Skeletal muscle cell (primary cell): Measurements from ENCODE around the gene ABLIM2.

ENCODE experiments used
- DNase-seq: peaks from one replicate; pipeline ENCODE4 v3.0.0-alpha.2; 2010; ENCODE audit warnings: low read depth
- H3K4me3 ChIP-seq: 2 replicates; pipeline ENCODE4 v1.5.1; 2011; ENCODE audit warnings: low read depth, mild to moderate bottlenecking, control low read depth, low read length, moderate library complexity

ABLIM2 gene

DNA sequence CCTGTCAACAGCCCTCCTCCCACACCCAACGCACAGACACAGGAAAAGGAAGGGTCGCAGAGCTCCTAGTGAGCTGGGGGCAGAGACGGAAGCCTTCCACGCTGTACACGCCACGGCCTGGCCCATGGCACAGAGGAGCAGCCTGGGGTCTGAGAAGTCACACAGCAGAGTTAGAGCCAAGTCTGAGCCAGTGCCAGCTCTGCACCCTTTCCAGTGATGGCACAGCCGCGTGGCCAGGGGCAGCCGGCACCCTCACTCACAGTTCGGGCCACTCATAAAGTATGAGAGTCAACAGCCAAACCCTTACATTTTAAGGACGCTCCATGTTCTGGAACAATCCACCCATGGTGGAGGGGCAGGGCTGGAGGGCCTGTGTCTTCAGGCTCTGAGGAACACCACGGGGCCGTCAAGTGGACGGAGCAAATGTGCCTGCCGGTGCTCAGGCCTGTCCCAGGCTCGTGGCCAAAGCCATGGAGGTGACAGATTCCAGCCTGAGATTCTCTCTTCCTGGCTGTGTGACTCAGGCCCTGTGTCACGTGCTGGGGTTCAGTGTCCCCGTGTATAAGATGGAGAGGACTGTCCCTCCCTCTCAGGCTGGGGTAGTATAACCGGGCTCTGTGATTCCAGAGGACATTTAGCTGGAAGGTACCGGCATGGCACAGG is 91.2 kb downstream of the ABLIM2 start:
- no peak overlapping the region for H3K4me3 ChIP-seq
- no peak for DNase-seq

DNA sequence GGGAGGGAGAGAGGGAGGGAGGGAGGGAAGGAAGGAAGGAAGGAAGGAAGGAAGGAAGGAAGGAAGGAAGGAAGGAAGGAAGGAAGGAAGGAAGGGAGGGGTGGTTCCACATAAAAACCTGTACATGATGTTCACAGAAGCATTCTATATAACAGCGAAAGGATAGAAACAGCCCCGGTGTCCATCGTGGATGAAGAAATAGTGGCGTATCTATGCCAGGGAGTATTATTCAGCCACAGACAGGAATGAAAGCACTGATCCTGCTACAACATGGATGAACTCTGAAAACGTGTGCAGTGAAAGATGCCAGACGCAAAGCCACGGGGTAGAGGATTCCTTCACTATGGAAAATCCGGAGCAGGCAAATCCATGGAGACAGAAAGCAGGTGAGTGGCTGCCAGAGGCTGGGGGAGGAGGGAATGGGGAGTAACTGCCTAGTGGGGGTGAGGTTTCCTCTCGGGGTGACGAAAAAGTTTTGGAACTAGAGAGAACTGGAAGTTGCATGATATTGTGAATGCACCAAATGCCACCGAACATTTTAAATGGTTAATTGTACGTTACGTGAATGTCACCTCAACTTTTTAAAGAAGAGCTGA is 92.2 kb downstream of the ABLIM2 start:
- no peak overlapping the region for H3K4me3 ChIP-seq
- no peak for DNase-seq

DNA sequence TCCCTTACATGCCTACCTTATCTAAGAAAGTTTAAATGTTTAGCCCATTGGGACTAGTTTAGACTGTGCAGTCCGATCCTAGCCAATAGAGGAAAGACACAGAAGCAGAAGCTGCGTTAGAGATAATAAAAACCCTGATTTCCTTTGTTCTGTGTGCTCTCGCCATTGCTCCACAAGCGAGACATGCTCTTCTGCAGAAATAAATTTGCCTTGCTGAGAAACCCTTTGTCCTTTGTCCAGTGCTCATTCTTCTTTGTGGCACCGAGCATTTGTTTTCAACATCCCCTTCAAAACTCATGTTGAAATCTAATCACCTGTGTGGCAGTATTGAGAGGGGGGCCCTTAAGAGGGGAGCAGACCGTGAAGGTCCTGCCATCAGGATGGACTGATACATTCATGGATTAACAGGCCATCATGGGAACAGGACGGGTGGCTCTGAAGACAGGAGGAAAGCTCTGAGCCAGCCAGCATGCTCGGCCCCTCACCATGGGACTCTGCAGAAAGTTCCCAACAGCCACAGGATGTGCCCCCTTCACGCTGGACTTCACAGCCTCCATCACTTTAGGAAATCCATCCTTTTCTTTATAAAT is 94.5 kb downstream of the ABLIM2 start:
- no peak for DNase-seq
- H3K4me3 ChIP-seq, result no peak overlapping the region

DNA sequence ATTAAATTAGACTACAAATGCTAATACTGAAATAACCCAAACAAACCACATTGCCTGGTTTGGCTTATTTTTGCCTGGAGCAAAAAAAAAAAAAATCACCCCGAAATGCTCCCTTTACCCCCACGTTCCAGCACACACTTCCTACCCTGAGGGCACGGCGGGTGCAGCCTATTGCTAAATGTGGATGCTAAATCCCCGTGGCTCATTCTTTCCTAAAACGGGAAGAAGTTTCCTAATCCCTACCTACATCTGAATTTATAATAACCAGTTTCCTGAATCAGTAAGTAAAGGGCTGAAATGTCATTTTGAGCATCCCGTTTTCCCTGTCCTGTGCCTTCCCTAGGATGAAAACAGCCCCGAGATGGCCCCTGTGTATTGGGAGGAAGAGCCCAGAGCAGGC is 97.0 kb downstream of the ABLIM2 start:
- H3K4me3 ChIP-seq, result no peak overlapping the region
- no peak for DNase-seq

DNA sequence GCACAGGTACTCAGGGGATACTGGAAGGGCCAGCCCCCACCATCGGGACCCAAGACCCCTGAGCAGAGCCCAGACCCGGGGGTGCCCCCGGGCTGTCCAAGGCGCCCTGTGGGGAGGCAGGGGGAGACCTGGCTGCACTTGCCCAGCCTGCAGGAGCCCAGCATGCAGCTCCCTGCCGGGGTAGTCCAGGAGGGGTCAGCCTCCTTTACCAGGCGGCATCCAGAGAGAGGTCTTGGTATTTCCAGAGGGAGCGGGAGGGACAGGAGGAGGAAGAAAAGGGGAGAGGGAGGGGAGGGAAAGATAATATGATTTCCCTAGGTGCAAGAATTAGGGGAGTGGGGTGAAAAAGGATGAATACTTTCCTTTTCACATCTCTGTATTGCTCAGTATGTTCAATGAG is 97.5 kb downstream of the ABLIM2 start:
- no peak for DNase-seq
- H3K4me3 ChIP-seq, result no peak overlapping the region

DNA sequence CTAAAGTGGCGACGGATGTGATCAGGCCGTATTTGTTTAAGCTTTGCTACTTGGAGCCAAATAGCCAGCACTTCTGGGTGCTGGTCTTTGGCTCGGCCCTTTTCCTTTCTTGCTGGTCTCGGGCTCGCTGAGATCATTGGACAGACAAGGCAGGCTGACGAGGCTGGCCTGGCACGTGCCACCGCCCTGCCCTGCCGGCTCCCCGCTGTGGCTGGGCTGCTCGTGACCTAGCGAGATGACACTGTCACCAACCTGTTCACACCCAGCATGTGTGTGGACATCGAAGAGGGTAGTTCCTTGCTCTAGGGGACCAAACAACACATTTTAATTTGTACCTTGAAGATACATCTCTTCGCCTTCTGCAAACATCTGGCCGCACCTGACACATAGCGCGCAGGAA is 98.0 kb downstream of the ABLIM2 start:
- H3K4me3 ChIP-seq, result no peak overlapping the region
- DNase-seq, result no peak

DNA sequence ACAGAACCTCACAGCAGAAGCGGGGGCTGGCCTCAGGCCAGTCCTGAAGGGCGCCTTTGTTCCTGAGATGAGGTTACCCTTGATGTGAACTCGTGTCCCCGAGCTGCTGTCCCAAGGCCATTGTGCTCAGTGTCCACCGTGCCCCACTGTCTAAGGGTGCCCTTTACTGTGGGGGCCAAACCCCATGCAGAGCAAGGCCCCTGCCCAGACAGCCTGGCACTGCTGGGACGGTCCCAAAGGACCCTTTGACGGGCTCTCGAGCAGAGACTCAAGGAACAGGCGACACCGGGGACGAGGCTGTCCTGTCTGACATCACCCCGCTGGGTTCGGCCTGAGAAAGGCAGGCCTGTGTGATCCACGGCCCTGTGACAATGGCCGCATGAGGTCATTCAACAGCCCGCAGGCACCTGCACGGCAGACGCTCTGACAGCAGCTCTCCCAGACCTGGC is 100.6 kb downstream of the ABLIM2 start:
- no peak for DNase-seq
- no peak overlapping the region for H3K4me3 ChIP-seq

DNA sequence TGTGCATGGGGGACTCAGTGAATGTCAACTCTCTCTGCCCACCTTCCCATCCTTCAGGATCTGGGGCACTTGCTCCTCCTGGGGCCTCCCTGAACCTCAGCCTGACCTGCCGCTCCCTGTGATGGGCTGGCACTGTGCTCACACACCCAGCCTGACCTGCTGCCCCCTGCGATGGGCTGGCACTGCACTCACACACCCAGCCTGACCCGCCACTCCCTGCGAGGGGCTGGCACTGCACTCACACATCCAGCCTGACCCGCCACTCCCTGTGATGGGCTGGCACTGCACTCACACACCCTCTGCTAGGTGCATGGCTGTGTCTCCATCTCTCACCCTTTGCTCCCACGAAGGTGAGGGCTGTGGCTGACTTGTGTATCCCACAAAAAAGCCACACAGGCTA is 103.4 kb downstream of the ABLIM2 start:
- no peak overlapping the region for H3K4me3 ChIP-seq
- DNase-seq, result no peak

DNA sequence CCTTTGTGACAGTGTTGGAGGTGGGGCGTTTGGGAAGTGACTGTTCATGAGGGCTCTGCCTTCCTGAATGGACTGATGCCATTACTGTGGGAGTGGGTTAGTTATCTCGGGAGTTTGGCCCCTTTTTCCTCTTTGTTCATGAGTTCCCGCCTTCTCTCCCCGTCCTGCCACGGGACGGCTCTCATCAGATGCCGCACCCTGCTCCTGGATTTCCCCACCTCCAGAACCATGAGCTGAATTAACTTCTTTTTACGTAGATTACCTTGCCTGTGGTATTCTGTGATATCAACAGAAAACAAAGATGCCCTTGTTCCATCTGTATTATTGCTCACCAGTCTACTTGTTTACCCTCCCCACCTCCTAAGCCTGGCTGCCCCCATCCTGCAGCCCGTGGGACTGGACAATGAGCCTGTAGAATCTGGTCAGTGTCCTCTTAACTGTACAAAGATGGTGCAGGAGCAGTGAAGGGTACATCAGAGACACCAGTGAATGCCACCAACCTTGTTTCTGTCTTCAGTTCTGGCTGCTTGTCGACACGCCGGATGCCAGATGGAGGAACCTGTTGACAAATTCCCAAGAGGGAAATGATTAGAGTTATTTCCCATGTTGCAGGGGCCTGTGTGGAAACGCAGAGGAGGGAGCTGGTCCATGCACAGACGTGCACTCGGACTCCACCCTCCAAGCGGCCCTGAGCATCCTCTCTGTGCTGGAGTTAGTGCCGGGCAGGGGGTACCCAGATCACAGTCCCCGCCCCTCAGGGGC is 104.7 kb downstream of the ABLIM2 start:
- no peak for DNase-seq

DNA sequence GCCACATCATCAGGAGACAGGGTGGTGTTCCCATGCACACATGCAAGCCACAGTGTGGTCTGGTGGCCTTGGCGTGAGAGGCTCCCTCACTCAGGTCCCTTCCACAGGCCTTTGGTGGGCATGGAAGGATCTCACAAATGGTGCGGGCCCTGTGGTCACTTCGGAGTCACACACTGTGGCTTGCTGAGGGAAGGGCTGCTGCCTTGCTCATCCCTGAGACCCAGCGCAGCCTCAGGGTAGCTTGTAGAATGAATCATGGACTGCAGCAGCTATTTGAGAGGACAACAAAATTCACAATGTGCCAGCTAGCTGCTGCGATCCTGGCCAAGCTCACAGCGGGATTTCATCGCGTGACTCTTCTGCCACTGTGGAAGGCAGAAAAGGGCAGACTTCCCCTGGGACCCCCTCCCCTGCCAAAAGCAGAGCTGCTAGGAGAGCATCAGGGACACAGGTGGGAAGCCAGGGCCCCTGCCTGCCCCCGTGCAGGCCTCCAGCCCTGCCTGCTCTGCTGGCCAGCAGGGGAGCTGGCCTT is 106.4 kb downstream of the ABLIM2 start:
- H3K4me3 ChIP-seq, result no peak overlapping the region
- DNase-seq, result no peak

More for the DNA sequence above, 104.7 kb downstream of the ABLIM2 start:
- H3K4me3 ChIP-seq, result no peak overlapping the region

DNA sequence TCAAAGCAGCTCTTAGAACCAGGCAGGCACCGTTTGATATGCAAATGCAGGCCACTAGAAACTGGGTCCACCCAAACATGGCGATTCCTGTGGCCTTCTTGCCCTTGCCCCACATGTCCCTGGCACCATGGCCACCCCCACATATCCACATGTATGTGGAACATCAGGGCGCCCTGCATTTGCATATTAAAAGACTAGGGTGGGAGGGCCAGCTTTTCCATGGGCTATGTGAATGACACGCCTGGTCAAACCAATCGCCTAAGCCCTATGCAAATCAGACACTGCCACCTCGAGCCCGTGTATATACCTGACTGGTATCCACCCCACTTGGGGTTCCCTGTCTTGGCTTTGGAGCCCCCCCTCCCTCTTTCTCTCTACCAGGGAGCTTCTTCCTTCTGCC is 107.0 kb downstream of the ABLIM2 start:
- DNase-seq, result no peak
- H3K4me3 ChIP-seq, result no peak overlapping the region

DNA sequence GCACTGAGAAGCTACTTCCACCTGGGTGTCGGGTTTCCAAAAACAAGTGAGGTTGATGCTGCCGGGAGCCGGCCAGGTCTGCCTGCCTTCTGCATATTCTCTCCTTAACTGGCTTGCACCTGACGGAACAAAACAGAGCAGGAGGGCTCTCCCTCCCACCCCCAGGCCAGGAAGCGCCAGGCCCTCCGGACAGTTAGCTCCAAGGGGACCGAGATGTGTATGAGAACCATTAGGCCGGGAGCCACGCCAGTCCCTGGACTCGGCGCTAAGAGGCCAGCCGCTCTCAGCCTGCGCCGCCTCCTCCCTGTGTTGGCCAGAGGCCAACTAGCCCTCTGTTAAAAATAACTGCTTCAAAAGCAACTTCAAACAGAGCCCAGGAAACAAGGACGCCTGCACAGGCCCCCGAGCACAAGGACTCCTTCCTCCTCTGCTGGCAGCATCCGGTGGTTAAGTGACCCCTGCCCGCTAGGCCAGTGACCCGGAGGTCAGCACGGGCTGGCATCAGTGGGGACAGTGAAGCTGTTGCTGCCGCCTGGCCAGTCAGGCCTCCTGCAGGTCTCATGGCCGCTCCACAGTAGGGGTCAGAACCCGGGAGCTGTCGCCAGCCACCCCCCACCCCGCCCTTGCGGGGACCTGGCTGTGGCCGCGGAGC is 107.9 kb downstream of the ABLIM2 start:
- no peak overlapping the region for H3K4me3 ChIP-seq
- peak; percentile 5 for DNase-seq

DNA sequence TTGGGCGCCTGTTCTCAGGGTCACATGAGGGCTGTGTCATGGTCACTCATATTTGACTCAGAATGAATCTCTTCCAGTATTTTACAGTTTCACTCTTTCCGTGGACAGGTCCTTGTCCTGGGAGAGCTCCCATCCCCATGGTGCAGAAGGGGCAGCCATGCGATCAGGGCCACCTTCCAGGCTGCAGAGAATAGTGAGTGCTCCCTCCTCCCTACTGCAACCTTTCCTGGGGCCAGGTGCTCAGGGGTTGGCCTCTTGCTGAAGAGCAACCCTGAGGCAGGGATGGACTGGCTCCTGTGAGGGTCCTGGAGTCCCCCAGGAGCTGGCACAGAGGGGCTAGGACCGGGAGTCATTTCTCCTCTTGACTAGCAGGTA is 108.4 kb downstream of the ABLIM2 start:
- DNase-seq, result no peak
- H3K4me3 ChIP-seq, result no peak overlapping the region

DNA sequence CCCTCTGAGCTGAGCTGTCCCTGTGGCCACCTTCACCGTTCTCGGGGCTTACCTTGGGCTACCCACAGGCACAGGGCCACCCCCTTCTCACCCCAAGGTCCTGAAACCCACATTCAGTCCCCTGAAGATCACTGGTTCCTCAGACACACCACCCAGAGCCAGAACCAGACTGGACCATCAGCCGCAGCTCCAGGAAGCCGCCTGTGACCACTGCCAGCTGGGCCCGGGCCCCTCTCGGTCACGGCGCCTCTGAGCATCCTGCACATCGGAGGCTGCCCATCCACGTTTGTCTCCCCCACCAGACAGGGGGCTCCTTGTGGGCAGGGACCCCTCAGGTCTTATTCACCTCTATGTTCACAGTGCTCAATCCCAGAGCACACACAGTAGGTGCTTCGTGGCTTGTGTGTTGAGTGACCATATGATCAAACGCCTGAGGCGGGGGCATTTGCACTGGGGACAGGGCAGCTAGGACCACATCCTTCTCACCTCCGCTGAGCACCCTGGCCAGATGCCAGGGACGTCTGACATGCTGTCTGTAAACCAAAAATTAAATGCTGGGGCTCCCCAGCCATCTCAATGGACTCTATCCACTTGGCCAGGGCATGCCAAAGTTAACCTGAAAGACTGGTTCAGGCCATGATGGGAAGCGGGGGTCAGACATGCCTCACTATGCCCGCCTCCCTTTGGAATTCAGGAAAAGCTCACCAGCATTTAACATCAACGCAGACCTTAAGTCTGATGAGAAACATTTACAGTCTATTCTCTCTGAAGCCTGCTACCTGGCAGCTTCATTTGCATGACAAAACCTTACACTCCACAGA is 109.5 kb downstream of the ABLIM2 start:
- DNase-seq, result no peak

DNA sequence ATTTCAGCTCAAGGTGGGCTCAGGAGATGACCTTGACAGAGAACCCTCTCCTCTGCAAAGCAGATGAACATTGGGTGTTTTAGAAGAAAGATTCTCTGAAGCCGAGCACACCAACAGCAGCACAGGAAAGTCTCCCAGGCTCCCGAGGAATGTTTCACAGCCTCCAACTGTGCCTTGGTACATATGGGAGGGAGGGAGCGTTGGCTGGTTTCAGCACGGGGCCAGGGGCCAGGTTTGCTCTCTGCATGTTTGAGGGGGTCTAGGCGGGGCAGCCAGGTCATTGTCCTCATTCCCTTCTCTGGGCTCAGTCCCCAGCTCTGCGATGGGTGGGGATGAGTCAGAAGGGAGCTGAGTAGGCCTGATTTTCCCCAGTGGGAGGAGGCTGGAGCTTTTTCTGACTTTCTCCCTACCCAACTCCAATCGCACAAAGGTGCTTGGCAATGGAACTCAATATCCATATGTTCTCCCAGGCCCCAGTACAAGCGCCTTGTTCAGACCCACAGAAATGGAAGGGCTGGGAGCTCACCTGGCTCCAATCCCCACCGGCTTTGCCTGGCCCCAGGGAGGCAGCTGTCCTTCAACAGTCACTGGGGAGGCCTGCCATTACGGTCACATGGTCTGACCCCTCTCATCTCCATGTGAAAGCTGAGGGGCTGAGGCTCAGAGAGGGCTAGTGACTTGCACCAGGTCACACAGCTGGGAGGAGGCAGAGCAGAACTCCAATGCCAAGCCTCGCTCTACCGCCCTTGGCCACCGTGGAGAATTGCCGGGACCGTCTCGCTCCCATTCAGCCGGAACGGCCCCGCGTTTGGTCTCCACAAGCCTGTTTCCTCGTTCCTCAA is 110.6 kb downstream of the ABLIM2 start:
- no peak for DNase-seq
- H3K4me3 ChIP-seq, result no peak overlapping the region

More for the DNA sequence above, 109.5 kb downstream of the ABLIM2 start:
- H3K4me3 ChIP-seq, result no peak overlapping the region

DNA sequence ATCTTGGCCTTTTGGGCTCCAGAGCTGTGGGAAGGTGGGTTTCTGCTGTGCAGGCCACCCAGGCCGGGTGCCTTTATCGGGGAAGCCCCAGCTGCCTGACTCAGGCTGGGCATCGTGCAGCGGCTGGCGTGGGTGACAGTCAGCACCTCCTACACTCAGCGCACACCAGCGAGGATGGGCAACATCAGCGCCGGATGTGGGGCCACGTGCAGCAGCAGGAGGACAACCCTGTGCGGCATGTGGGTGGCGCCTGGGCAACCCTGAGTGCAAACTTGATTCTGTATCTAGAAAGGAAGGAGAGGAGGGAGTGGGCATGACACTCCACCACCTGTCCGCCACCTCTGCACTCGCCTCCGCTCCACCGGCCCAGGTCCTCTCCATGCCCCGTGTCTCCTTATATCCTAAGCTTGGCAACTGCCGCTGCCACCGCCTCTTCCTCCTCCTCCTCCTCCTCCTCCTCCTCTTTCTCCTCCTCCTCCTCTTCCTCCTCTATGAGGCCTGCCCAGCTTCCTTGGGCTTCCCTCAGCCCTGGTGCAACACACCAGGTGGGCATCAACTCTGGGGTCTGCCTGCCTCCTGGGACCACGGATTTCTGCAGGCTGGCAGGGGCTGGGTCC is 111.6 kb downstream of the ABLIM2 start:
- DNase-seq, result no peak
- H3K4me3 ChIP-seq, result no peak overlapping the region

DNA sequence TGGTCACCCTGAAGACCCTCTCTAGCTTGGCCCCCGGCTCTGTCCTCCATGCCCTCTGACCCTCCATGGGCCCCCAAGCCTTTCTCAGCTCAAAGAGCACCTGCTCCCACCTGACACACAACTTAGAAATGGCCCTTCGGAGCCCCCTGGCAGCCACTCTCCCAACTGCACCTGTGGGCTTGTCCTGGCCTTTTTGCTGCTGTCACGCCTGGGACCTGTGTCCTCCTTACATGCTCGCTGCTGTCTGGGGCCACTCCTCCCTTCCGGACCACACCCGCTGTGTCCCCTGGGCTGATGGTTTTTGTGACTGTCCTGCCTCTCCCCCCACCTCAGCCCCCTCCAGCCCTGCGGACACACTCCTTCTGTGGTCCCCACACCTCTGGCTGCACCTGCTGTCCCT is 112.7 kb downstream of the ABLIM2 start:
- H3K4me3 ChIP-seq, result no peak overlapping the region
- DNase-seq, result no peak

DNA sequence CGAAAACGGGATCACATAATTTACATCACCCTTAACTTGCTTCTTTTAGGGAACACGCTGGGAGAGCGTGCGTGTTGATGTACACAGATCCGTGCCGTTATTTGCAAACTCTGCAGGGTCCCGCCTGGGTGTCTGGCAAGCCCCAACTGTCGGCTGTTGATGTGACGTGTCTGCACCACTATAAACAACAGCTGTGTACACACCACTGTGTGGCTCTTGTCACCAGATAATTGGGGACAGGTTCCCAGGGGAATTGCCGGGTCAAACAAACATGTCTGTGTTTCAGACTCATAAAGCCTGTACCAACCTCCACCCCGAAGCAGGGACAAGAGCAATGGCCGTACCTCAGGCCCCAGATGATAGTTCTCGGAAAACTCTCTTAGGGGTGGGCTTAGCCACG is 113.9 kb downstream of the ABLIM2 start:
- DNase-seq, result no peak
- no peak overlapping the region for H3K4me3 ChIP-seq
